Measurements from ENCODE around the gene C12orf50.

DNA sequence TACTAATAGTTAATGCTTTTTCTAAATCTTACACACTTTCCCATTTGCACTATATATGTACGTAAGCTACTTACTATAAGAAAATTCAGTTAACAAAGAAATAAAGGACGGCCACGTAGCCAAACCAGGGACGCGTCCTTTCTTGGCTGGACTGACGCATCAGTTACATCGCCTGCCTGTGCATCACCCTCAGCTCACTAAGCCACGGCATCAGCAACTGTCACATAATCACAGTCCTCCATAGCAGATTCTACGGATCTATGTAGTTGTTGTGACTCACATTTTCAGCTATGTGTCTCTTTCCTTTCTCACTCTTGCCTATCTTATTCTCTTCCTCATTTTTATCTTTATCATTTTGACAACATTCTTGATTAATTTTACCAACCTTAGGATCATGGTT lies 38.1 kb upstream of the C12orf50 start:
- TF ChIP-seq POLR2AphosphoS5 (IDR thresholded peaks at IDR 0.05): no peak
- TF ChIP-seq POLR2A (IDR thresholded peaks at IDR 0.05): no peak

Data from upper lobe of left lung (tissue), 4 donors.